Ascending aorta (tissue), 2 donors: ENCODE results near the gene KRT72. TPM values are rescaled to one million over a fixed set of nuclear protein-coding genes. Genes with fewer than 3 reads are reported as not detected.
A peak's percentile ranks its signal among the peaks of the same experiment; 100 is the strongest.

ENCODE experiments used
- DNase-seq, 2 donors: peaks; one replicate each; pipeline ENCODE4 v3.0.0-alpha.2; 2019; ENCODE audit warnings: low spot score in 2 of 2
- H3K27ac ChIP-seq, 2 donors: fragments of 200-600 bp; sonication (generic); one replicate each; pipeline ENCODE4 v1.5.1; 2016 to 2017; ENCODE audit warnings: mild to moderate bottlenecking in 1 of 2
- H3K27me3 ChIP-seq: fragments of 200-600 bp; sonication (generic); one replicate; pipeline ENCODE4 v1.5.1; 2017
- H3K36me3 ChIP-seq, 2 donors: fragments of 200-600 bp; sonication (generic); one replicate each; pipeline ENCODE4 v1.5.1; 2016
- H3K4me1 ChIP-seq, 2 donors: fragments of 200-600 bp; sonication (generic); one replicate each; pipeline ENCODE4 v1.5.1; 2016 to 2017; ENCODE audit warnings: mild to moderate bottlenecking in 1 of 2
- H3K4me3 ChIP-seq, 2 donors: fragments of 200-600 bp; sonication (generic); one replicate each; pipeline ENCODE4 v1.5.1; 2016 to 2017; ENCODE audit warnings: mild to moderate bottlenecking in 1 of 2
- H3K9me3 ChIP-seq, 2 donors: fragments of 200-600 bp; sonication (generic); one replicate each; pipeline ENCODE4 v1.5.1; 2016
- CTCF ChIP-seq, 3 experiments: fragments of 200-600 bp in 2 of 3; fragments of 450-650 bp in 1 of 3; sonication (generic) in 2 of 3; IDR thresholded peaks; one replicate each; pipeline ENCODE4 v1.5.1; 2016 to 2019; ENCODE audit warnings: antibody characterized with exemption in 3 of 3, mild to moderate bottlenecking in 1 of 3, moderate library complexity in 1 of 3
- intact Hi-C: fragments of 100-400 bp; cut with DNase I; formaldehyde crosslinking; loops from one replicate; pipeline ENCODE4 v1.15.1; 2023
- total RNA-seq: library from RNA; depleted of rRNA; stranded (reverse); fragments of >200 nt; gene quantifications from one replicate; pipeline ENCODE4 v1.1.0, GENCODE V29; 2016

KRT72 gene
- total RNA-seq, 1 donor from 2014 or later = not detected

- Histone ChIP-seq H3K27me3 (no peaks in the 10 kb centered on the region), H3K4me3 (no peak overlapping the region), H3K4me1 (no peaks in the 10 kb centered on the region), H3K36me3 (no peaks in the 10 kb centered on the region), H3K9me3 (no peaks in the 10 kb centered on the region), H3K27ac (no peak overlapping the region)
- no peak for DNase-seq
- TF ChIP-seq CTCF (IDR thresholded peaks at IDR 0.05) = no peak
- intact Hi-C loops = no loop called here
Measured at GRCh38 chr12:52641468-52641867, 40.2 kb upstream of the KRT72 start.

- intact Hi-C loops = no loop called here
- no peak for TF ChIP-seq CTCF (IDR thresholded peaks at IDR 0.05)
- no peaks in the 10 kb centered on the region for H3K27me3 ChIP-seq
- DNase-seq = peak in 1 of 2 donors; percentile 12
- H3K36me3 ChIP-seq = no peaks in the 10 kb centered on the region
- H3K9me3 ChIP-seq = no peaks in the 10 kb centered on the region
- no peak overlapping the region for H3K27ac ChIP-seq
- H3K4me3 ChIP-seq = no peak overlapping the region
- no peaks in the 10 kb centered on the region for H3K4me1 ChIP-seq
Measured at GRCh38 chr12:52637299-52637698, 36.0 kb upstream of the KRT72 start.

- no peak overlapping the region for H3K4me3 ChIP-seq
- H3K36me3 ChIP-seq = no peaks in the 10 kb centered on the region
- no peaks in the 10 kb centered on the region for H3K27me3 ChIP-seq
- no peaks in the 10 kb centered on the region for H3K4me1 ChIP-seq
- no peak for TF ChIP-seq CTCF (IDR thresholded peaks at IDR 0.05)
- intact Hi-C loops = no loop called here
- no peak overlapping the region for H3K27ac ChIP-seq
- DNase-seq = peak in 1 of 2 donors; percentile 31
- no peaks in the 10 kb centered on the region for H3K9me3 ChIP-seq
Measured at GRCh38 chr12:52636592-52637258, 35.5 kb upstream of the KRT72 start.

- Histone ChIP-seq H3K9me3 (no peaks in the 10 kb centered on the region), H3K27me3 (no peaks in the 10 kb centered on the region), H3K4me1 (no peaks in the 10 kb centered on the region), H3K36me3 (no peaks in the 10 kb centered on the region), H3K27ac (no peak overlapping the region), H3K4me3 (no peak overlapping the region)
- intact Hi-C loops = no loop called here
- DNase-seq = peak in 1 of 2 donors; percentile 31
- TF ChIP-seq CTCF (IDR thresholded peaks at IDR 0.05) = no peak
Measured at GRCh38 chr12:52636189-52636588, 34.9 kb upstream of the KRT72 start.

- Histone ChIP-seq H3K36me3 (no peaks in the 10 kb centered on the region), H3K27me3 (no peaks in the 10 kb centered on the region), H3K4me1 (no peaks in the 10 kb centered on the region), H3K9me3 (no peaks in the 10 kb centered on the region), H3K27ac (no peak overlapping the region), H3K4me3 (no peak overlapping the region)
- peak in 1 of 2 donors; percentile 35 for DNase-seq
- intact Hi-C loops = no loop called here
- no peak for TF ChIP-seq CTCF (IDR thresholded peaks at IDR 0.05)
Measured at GRCh38 chr12:52634266-52635056, 33.2 kb upstream of the KRT72 start.
